GM13977 (cell line): ENCODE data around the gene XPR1.
"Not testable (repeated sequence)": the region's sequence is repeated elsewhere in the genome, so short reads cannot be mapped to it uniquely, and the experiment has no call there.

Source experiments
- DNase-seq: peaks from one replicate; pipeline ENCODE4 v3.0.0; 2012; ENCODE audit warnings: low spot score
- CTCF ChIP-seq: IDR thresholded peaks from 2 replicates; pipeline ENCODE4 v1.5.1; 2012; ENCODE audit warnings: mild to moderate bottlenecking, control low read depth; ENCODE audit not compliant: insufficient read depth; ENCODE audit errors: extremely low read depth, missing control alignments
- in situ Hi-C: fragments of 300-500 bp; cut with MboI; formaldehyde crosslinking; loops from one replicate; pipeline ENCODE4 v1.12.0; 2022; ENCODE audit warnings: low sequenced_read_pairs, low pct_unique_long_range_greater_than_20kb, mixed read lengths, inconsistent platforms; ENCODE audit not compliant: unreplicated experiment

The XPR1 gene

GRCh38 chr1:180722586-180722985 is 90.8 kb downstream of the XPR1 start:
- DNase-seq = no peak
- in situ Hi-C loops = no loop called here
- no peak for TF ChIP-seq CTCF

- in situ Hi-C loops = no loop called here
- no peak for TF ChIP-seq CTCF
- DNase-seq = no peak
These were observed 92.2 kb downstream of the XPR1 start for GRCh38 chr1:180724055-180724454.

- DNase-seq, in situ Hi-C loops: not testable (repeated sequence)
These were observed 94.2 kb downstream of the XPR1 start for GRCh38 chr1:180726024-180726423.

GRCh38 chr1:180727751-180728150 is 95.9 kb downstream of the XPR1 start:
- DNase-seq = not testable (repeated sequence)

GRCh38 chr1:180728472-180729106 is 96.8 kb downstream of the XPR1 start:
- DNase-seq = no peak
- TF ChIP-seq CTCF = no peak
- in situ Hi-C loops = no loop called here

More at GRCh38 chr1:180727751-180728150, 95.9 kb downstream of the XPR1 start:
- in situ Hi-C loops = not testable (repeated sequence)

- no peak for DNase-seq
- in situ Hi-C loops = no loop called here
- no peak for TF ChIP-seq CTCF
These were observed 99.3 kb downstream of the XPR1 start for GRCh38 chr1:180731131-180731530.

GRCh38 chr1:180732866-180733265 is 101.0 kb downstream of the XPR1 start:
- no peak for DNase-seq
- in situ Hi-C loops = no loop called here
- no peak for TF ChIP-seq CTCF

- no peak for TF ChIP-seq CTCF
- in situ Hi-C loops = no loop called here
- DNase-seq = no peak
These were observed 102.5 kb downstream of the XPR1 start for GRCh38 chr1:180734366-180734765.
